ENCODE results near the gene VAMP8. TPM values are rescaled to one million over a fixed set of nuclear protein-coding genes. Genes with fewer than 3 reads are reported as not detected.
"Not testable (repeated sequence)": the region's sequence is repeated elsewhere in the genome, so short reads cannot be mapped to it uniquely, and the experiment has no call there.

The VAMP8 gene
- total RNA-seq, 1 experiment from 2014 or later = 5.1 TPM

DNA sequence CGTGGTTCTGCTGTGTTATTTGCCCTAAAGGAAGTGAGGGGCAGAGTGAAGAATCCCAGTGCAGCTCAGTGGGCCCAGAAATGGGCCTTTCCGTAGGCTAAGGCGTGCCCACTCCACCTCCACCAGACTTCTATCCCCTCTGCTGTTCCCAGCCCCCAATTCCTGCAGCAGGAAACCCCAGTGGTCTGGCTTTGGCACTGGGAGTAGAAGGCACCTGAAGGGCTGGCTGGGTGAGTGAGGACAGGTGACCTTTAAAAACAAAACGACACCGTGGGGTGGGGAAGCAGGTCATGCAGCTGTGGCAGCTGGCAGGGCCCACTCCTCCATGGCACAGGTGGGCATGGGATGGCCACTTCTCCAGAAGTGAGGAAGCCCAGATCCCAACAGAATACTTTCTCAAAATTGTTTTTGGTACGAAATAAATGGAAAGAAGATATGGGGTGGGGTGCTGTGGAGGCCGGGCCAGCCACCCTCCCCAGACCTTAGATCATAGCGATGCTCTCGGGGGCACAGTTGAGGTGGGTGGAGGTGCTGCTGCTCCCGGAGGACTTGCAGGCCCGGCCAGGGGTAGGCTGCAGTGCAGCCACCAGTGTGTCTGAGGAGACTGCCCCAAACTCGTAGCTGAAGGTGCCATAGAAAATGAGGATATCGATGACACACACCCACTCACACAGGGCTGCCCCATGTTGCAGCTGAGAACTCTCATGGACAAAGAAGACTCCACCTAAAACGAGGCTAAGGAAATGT, 21.4 kb downstream of the VAMP8 start:
- no peak for DNase-seq (ENCODE audit: low read depth)

GRCh38 chr2:85599468-85600234, 22.3 kb downstream of the VAMP8 start:
- DNase-seq (ENCODE audit: low read depth) = no peak

GRCh38 chr2:85600235-85600575, 22.8 kb downstream of the VAMP8 start:
- no peak for DNase-seq (ENCODE audit: low read depth)

- DNase-seq (ENCODE audit: low read depth) = no peak
Measured at GRCh38 chr2:85600951-85601770, 23.8 kb downstream of the VAMP8 start.

DNA sequence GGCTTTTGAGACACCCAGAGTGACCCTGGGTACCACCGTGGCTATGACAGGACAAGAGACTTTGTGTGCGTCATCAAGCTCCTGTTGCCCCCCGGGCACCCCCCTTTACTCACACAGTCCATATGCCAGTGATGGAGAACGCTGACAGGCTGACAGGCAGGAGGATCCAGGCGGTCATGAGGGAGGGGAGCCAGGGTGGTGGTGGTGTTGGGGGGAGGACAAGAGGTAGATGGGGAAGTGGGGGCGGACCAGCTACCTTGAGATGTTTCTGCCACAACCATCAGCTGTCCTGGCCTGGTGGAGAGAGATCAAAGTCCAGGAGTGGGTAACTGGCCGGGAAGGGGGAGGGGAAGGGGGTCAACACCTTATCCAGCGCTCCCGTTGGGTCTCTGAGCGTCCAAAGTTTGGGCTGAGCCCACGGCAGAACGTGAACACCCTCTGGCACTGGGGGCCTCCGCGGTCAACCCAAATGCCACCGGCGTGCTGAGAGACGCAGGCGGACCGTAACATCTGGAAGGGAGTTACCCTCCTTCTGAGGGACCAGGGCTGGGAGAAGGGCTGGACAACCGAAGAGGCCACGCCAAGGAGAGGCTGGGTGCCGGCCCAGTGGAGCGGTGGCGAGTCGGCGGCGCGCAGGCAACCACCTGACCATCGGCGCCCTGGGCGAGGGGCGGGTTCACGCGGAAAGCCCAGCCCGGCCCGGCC, 24.5 kb downstream of the VAMP8 start:
- peak; percentile 27 for DNase-seq (ENCODE audit: low read depth)

GRCh38 chr2:85602476-85603234, 25.3 kb downstream of the VAMP8 start, which contains the start of gene TMEM150A:
TMEM150A (minus strand) TSS chr2:85602698; CDS start chr2:85601948, 750 bp downstream.
- DNase-seq (ENCODE audit: low read depth) = peak; percentile 88

GRCh38 chr2:85604133-85604444, 26.7 kb downstream of the VAMP8 start:
- DNase-seq (ENCODE audit: low read depth) = not testable (repeated sequence)

- DNase-seq (ENCODE audit: low read depth) = no peak
Measured at GRCh38 chr2:85604568-85605339, 27.4 kb downstream of the VAMP8 start.

- no peak for DNase-seq (ENCODE audit: low read depth)
Measured at GRCh38 chr2:85605406-85606115, 28.2 kb downstream of the VAMP8 start.

- no peak for DNase-seq (ENCODE audit: low read depth)
Measured at GRCh38 chr2:85606116-85606455, 28.7 kb downstream of the VAMP8 start.

DNA sequence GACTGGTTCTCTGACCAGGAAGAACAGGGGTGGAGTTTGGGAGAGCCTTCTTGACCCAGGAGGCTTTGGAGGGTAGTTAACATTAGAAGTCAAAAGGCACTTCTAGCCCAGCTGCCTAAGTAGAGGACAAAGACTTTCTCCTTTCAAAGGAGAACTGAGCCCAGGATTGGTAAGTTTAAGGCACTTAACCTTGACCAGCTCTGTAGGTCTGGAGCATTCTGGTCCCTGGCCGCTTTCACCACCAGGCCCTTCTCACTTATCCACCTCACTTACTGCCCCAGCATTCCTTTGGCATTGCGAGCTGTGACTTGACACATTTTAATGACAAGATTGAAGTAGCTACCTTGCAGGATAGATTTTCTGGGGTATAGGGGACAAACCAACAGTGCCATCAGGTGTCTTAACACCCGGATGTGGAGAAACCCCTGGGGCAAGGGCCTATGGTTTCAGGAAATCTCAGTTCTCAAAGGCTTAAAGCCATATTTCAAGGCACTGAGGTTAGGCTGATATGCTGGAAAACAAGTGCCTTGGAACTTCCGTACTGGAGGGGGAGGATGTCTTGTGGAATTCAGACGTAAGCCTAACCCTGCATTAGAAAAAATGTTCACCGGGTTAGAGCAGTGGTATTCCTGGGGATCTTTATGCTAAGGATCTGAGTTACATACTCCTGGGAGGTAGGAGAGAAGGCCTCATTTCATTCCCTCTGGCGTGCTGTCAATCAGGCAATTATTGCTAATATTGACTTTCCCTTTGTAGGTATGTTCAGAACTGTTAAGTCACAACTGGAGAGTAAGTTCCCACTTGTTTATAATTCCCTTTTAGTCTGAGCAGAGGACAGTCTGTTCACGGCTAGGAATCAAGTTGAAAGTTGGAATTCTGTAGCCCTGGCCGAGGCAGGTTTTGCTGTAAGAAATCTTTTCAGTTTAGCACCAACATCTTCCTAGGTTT, 30.2 kb downstream of the VAMP8 start:
- DNase-seq (ENCODE audit: low read depth) = no peak

DNA sequence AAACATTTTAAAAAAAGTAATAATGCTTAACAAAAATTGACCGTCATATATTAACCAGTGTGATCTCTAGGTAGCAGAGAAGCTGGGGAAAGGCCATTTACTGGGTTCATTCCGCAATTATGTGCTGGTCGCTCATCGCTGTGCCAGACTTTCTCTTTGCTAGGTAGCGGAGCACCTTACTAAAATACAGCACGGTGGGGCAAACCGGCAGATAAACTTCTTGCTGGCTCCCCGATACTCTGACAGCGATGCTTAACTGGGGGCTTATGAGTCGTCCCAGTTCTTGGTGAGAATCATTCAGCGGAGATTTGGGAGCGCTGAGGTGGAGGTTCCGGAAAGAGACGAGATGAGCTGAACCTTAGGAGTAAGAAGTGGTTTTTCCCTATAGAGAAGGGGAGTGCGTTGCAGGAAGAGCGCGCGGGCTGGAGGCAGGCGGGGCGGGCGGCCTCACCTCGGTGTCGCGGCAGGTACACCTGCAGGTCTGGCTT, 33.9 kb downstream of the VAMP8 start:
- no peak for DNase-seq (ENCODE audit: low read depth)

DNA sequence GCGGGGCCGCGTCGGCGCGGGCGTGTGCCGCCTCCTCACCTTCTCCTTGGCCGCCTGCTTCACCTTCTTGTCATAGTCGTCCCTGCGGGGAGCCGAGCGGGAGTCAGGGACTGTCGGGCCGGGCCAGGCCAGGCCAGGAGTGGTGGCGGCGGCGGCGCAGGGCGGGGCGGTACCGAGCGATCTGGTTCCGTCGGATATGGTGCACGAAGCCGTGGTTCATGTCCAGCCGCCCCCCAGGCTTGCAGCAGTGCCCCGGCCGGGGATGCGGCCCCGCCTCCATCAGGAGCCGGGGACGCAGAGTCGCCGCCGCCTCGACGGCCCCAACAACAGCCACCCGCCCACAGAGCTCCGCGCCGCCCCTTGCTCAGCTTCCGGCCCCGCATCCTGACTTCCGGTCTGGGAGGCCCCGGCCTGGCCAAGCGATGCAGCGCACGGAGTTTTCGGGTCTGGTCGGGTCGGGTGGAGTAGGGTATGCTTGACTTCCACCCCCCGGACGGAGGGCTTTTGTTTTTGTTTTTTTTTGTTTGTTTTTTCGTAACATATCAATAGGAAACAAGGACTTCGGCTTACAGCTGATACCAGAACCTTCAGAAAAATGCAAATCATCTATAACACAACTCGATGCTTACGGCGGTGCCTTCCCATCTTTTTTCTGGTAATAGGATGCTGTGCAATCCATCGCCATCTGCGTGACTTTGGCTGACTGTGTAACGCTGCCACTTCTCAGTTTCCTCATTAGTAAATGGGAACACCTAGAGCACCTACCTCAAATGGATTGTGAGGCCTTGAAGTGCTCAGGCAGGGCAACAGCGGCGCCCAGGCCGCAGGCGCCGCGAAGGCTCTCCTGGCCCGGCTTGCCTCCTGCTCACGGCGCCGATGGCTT, 34.6 kb downstream of the VAMP8 start, which contains the start of gene C2orf68:
TSS of gene C2orf68 (minus strand) at position 362 of the 883 bp plus-strand sequence. CDS start at position 280, 82 bp downstream.
- DNase-seq (ENCODE audit: low read depth) = peak; percentile 84

DNA sequence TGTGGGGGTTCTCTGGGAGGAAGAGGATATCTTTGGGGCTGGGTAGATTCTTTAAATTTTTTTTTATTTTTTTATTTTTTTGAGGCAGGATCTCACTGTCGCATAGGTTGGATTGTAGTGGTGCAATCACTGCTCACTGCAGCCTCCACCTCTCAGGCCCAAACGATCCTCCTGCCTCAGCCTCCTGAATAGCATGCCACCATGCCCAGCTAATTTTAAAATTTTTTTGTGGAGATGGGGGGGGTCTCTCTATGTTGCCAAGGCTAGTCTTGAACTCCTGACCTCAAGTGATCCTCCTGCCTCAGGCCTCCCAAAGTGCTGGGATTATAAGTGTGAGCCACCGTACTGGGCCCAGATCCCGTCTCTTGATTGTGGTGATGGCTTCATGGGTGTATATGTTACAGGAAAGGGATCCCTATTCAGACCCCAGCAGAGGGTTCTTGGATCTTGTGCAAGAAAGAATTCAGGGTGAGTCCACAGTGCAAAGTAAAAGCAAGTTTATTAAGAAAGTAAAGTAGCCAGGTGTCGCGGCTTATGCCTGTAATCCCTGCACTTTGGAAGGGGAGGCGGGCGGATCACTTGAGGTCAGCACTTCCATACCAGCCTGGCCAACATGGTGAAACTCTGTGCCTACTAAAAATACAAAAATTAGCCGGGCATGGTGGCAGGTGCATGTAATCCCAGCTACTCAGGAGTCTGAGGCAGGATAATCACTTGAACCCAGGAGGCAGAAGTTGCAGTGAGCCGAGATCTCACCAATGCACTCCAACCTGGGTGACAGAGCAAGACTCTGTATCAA, 36.5 kb downstream of the VAMP8 start:
- no peak for DNase-seq (ENCODE audit: low read depth)

GRCh38 chr2:85614757-85615156, 37.4 kb downstream of the VAMP8 start:
- not testable (repeated sequence) for DNase-seq (ENCODE audit: low read depth)

DNA sequence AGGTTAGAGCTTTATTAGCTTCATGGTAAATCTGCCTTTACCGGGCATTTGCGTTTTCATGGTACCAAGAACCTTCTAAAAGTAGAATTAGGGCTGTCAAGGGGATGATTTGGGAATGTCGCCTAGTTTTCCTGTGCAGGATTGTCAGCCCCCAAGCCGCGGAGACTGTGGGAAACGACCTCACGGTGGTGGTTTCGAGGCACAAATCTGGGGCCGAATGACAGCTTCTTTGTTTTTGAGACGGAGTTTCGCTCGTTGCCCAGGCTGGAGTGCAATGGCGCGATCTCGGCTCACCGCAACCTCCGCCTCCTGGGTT, 38.0 kb downstream of the VAMP8 start:
- DNase-seq (ENCODE audit: low read depth) = no peak

Measured in HT1080 (cell line).